Fibroblast of lung (primary cell): ENCODE measurements around the gene SLC6A5.

Experiments used
- EZH2 ChIP-seq: IDR thresholded peaks from 2 replicates; pipeline ENCODE4 v1.5.1; 2012; ENCODE audit warnings: low read length, control low read depth, mild to moderate bottlenecking; ENCODE audit errors: missing control alignments
- TF ChIP-seq, protein P1 (sequence below), 2 donors: IDR thresholded peaks in 1 of 2; conservative IDR thresholded peaks in 1 of 2; 1 replicate in 1 of 2; 2 replicates in 1 of 2; pipeline ENCODE4 v1.5.1; 2011 to 2012; ENCODE audit warnings: low read length in 2 of 2, control low read depth in 1 of 2, inconsistent platforms in 1 of 2, low read depth in 1 of 2, mild to moderate bottlenecking in 1 of 2

- TF ChIP-seq, protein P1, sequence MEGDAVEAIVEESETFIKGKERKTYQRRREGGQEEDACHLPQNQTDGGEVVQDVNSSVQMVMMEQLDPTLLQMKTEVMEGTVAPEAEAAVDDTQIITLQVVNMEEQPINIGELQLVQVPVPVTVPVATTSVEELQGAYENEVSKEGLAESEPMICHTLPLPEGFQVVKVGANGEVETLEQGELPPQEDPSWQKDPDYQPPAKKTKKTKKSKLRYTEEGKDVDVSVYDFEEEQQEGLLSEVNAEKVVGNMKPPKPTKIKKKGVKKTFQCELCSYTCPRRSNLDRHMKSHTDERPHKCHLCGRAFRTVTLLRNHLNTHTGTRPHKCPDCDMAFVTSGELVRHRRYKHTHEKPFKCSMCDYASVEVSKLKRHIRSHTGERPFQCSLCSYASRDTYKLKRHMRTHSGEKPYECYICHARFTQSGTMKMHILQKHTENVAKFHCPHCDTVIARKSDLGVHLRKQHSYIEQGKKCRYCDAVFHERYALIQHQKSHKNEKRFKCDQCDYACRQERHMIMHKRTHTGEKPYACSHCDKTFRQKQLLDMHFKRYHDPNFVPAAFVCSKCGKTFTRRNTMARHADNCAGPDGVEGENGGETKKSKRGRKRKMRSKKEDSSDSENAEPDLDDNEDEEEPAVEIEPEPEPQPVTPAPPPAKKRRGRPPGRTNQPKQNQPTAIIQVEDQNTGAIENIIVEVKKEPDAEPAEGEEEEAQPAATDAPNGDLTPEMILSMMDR (conservative IDR thresholded peaks at IDR 0.05 in 1 of 2, IDR thresholded peaks at IDR 0.05 in 1 of 2; ENCODE audit: low read depth in 1 of 2, low read length in 2 of 2), result no peak
- TF ChIP-seq EZH2, result no peak
Measured at GRCh38 chr11:20610825-20611224, 11.4 kb downstream of the SLC6A5 start.
